NCI-H2196 treated with DMSO at 0.1 percent for 48 hours (cell line): ENCODE measurements around the gene PHACTR1.

Experiments used
- DNase-seq: peaks from one replicate; lab custom pipeline; 2025; ENCODE audit not compliant: unreplicated experiment; lab: John Stamatoyannopoulos, UW

The PHACTR1 gene

DNA sequence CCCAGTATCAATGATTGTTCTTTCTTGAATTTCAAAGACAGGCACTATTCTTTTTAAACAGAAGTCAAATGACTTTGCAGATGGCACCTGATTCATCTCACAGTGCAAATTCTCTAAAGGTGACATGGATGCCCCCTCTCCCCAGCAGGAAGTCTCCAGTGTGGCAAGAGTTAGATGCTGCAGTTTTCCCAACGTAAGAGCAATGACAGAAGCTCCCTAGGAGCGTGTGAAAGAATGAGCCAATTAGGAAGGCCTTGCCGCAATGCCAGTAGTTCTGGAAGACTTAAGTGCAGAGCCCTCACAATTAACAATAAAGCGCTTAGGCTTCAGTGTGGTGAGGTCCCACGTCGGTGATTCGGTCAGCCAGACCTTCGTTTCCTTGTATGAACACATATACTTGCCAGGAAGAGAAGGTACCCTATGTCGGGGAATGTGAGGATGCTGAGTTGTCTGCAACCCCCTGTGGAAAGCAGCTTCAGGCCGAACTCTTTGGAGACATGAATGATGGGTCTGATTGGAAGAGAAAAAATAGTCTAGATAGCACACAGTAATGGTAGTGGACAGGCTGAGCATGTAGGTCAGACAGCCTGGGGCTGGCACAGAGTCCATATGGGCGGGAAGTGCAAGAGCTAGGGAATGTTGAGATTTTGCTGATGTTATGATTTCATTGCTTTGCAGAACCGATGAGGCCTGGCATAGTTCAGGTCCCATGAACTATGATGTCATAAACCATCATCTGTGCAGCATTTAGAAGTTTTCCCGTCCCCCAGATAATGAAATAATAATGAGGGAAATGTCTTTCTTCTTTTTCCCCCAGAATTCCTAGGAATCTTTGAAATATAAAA lies 132.6 kb downstream of the PHACTR1 start:
- no peak for DNase-seq

DNA sequence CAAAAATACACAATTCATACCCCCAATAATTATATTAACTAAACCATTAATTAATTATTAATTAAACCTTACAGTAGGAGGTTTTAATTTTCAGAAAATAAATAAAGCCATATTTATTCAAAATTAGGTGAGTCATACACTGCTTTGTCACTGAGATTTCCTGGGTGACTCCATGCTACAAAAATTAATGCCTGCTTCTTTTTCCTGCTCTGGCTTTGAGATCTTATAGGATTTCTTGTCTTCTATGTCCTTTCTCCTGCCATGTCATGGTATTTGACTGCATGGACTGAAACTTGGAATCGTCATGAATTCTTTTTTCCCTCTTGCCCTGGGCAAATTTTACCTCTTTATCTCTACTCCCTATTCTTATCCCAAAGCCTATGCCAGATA lies 133.2 kb downstream of the PHACTR1 start:
- DNase-seq: no peak

DNA sequence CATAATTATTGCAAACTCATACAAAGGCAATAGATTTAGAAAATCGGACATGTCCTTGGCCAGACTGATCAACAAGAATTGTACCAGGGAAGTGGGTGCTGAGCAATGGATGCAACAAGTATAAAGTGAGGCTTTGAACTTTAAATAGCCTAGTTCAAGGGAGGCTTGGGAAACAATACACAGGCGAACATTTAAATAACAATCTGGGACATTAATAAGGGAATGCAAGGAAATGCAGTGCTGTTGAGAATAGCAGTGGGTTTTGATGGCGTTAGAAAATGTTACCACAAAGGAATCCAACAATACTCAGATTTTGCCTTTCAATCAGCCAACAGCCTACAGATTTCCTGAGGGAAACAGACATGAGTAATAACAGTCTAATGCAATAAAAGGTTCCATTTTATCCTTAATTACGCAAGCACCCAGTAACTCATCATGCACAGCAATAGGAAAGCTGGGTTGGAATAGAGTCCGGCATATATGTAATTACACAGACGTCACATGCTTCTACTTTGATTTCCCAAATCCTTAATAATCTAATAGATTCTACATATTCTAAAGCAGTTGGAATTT lies 134.6 kb downstream of the PHACTR1 start:
- DNase-seq: no peak

DNA sequence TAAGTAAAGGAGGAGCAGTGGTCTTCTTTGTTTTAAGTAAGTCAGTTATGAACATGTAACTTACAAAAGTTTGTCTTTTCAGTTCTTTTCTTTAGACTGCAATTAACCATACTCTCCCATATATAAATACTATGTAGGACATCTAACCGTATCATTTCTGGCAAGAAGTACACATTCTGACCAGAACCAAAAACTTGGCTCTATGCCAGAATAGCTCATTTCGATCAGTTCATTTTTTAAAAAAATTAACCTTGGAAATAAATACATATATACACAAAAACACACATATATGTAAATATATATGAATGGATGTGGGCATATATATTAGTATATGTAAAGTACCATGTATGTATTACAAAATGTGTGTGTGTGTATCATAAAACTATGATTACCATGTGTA lies 145.0 kb downstream of the PHACTR1 start:
- no peak for DNase-seq

DNA sequence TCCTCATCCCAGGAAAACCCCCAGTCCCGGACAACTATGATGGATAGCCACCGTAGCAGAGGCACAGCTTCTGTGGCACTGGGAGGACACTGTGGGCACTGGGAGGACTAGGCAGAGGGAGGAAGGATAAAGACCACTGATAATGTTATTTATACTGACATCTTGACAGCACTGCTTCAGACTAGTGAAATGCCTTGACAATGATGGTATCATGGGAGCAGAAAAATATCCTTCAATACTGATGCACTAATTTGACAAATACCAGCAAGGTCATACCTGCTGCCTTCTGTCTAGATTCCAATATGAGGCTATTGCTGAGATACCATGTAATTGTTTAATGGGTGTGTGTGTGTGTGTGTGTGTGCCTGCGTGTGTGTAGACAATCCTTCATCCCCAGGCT lies 148.6 kb downstream of the PHACTR1 start:
- no peak for DNase-seq

DNA sequence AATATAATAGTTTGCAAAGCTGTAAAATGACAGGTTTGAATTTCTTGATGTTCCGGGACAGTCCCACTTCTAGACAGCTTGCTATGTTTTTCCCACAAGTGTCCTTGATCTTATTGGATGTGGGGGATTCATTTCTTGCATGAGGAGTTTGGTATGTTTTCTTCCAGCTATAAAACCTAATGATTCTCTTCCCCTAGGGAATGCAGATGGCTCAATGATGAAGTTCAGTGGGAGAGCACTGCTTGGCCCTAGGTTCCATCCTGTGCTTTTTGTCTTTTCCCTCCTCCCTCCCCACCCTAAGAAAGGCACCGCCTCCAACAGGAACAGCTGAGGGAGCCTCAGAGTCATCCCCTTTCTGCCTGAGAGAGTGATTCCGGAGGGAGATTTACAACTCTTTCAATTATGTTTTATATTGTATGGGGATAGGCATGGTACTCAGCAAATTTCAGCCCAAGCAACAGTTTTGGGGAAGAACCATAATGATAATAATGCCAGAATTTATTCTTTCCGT lies 149.2 kb downstream of the PHACTR1 start:
- DNase-seq: no peak

DNA sequence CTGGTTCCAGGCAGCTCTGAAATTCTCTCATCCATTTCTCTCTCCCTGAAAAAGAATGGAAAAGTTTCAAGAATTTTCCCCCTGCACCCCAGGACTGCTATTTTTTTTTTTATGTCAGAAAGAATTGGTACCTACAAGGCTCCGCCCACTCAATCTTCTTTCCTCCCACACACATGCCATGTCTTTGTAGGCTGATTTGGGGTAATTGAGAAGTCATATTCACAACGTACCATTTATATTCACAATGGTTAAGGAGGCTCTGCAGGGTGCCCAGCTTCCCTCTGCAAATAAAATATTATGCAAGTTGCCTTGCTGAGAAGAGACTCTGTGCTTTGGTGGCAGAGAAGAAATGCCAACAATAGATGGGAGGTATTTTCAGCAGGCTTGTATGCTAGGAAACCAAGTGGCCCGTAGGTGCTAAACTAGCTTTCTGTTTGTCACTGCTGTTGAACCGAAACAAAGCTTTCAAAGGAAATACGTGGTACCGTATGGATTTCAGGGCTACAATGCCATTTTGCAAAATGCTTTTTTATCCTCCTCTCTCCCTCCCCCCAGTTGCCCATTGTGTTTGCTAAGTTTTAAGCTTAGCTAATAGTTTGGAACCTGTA lies 150.0 kb downstream of the PHACTR1 start:
- no peak for DNase-seq

DNA sequence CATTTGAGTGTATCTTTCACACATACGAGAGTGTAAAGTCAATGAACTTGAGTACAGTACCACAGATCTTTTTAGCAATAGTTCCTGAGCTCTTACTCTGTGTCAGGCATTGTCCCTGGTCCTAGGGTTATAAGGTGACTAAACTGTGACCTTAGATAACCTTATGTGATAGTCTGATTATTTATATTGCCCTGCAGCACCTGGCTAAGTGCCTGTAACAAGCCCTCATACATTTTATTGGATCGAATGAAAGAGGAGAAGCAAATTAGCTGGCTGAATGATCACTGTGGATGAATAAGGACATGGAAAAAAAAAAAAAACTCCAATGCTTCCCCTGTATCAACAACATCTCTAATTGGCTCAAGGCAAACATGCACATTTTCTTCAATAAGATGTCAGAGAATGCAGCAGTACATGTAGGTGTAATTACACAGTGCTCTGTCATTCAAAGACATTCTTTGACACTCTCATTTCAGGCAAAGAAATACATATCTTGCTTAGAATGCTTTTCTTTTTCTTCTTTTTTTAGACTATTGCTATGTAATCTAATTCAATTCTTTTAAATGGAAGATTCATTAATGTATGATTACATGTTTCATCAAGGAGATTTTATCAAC lies 153.4 kb downstream of the PHACTR1 start:
- no peak for DNase-seq

DNA sequence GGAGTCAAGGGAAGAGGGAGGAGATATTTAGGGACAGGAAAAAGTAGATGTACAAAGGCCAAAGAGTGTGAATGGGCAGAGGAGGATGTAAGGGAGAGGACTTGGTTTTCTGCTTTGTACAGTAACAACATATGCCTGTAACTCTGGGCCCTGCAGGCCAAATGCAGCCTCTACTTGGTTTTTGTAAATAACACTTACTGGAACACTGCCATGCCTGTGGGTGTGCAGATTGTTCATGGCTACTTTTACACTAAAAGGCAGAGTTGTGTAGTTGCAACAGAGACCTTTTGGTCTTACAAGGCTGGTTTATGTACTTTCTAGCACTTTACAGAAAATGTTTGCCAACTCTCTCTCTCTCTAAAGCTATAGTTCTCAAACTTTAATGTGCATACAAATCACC lies 157.1 kb downstream of the PHACTR1 start:
- DNase-seq: no peak

DNA sequence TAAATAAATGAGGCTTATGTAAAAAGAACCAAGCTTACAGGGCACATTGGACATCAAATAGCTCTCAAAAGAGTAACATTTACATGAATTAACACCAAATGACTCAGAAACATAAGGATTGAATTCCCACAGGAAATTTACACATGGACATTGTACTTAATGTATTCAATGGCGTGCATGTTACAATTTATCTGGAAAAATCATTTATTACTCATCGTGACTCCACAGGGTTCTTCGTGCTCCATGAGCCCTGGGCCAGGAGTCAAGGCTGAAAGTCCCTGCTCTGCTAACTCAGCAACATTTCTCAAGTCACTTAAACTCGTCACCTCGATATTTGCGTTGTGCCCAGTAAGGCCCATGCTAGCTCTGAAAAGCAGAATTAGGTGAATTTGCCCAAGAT lies 158.5 kb downstream of the PHACTR1 start:
- no peak for DNase-seq

DNA sequence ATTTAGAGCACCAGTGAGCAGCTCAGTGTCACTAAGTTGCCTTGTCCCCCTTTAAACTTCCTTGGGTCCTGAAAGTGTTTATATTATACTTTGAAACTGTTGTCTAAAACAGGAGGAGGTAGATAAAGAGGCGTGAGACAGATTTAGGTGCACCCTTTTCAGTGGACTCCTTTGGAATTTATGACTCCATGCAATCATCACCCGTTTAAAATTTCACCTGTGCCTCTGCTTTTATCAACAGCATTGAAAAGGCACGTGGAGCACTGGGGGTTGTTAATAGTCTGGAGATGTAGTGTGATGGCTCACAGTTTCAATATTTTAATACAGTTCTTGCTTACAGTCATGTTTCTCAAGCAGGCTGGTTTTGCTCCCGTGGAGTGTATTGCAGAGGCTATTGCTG lies 162.2 kb downstream of the PHACTR1 start:
- no peak for DNase-seq

DNA sequence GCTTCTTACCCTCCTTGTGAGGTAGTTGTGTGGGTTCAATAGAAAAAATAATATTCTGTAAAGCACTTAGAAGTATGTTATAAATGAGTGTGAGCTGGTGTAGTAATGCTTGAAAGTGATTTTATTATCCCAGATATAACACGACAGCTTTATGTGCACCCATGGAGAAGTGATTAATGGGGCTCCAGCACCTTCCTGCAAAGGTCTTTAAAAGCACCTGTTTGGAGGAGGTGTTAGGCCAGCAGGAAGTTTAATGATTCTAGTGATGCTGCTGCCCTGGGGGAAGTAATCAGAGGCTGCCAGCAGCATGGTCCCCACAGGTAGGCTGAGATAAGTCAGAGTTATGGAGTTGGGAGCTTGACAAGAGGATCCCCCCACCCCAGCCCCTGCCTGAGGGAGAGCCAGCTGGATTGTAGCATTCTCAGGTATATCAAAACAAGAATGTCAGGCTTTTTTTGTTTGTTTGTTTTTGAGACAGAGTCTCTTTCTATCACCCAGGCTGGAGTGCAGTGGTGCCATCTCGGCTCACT lies 166.3 kb downstream of the PHACTR1 start:
- DNase-seq: no peak

DNA sequence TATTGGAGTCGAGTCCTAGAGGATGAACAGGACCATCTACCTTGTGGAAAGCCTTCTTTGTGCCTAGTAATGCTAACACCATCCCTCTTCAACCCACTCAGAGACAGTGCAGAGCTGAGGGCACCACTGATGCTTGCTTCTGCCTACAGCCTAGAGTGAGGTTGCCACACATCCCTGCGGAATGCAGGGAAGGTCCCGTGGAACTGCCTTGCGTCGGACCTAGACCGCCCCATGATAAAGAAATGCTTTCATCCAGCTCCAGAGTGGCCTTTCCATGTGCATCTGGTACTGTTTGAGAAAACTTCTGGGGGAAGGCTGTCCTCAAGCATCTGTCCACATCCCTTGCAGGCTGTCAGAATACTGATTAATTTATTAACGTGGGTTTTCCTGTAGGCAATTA lies 168.4 kb downstream of the PHACTR1 start:
- no peak for DNase-seq

DNA sequence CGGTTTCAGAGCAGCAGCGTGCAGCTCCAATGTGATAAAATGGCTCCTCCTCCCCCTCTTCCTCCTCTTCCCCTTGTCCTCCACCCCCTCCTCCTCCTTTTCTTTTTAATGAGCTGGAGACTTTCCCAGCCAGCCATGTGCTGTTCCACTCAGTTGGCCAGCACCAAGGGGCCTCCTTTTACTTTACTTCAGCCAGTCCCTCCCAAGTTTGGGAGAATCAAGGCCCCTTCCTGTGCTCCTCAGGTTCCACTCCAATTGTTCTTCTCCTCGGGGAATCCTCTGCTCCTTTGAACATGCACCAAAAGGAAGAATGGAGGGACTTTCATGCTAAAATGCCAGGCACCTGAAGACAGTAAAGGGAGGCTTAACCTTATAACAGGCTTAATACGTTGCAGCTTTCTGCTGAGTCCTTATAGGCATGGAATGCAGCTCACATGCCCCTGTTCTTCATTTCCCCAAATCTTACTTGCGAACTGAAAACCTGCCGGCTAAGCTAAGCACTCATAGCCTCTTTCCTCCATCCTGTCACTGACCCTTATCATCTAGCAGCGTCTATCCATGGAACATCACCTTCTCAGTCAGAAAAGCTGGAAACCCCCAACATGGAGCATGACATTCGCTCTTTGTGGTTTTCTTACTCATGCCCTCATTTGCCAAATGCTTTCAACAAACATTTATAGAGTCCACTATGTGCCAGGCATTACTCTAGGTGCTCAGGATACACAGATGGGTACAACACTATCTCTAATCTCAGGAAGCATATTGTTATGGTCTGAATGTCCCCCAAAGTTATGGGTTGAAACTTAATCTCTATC lies 170.6 kb downstream of the PHACTR1 start:
- DNase-seq: no peak

DNA sequence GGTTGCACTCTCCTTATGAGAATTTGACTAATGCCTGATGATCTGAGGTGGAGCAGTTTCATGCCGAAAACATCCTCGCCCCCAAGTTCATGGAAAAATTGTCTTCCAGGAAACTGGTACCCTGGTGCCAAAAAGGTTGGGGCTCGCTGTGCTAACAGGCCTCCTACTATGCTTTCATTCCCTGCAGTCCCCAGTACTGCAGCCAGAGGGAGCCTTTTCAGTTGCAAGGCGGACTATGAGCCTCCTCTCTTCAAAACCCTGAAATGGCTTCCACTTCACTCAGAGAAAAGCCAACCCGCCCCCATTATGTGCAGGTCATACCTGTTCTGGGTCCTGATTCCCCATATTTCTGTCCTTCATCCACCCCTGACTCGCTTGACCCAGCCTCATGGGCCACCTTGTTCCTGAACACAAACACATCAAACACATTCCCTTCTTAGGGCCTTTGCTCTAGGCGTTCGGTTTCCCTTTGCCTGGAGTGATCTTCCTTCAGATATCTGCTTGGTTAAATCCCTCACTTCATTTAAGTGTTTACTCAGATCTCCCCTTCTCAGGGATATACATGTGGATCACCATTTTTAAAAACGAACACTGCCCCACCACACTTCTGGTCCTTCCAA lies 173.7 kb downstream of the PHACTR1 start:
- no peak for DNase-seq

DNA sequence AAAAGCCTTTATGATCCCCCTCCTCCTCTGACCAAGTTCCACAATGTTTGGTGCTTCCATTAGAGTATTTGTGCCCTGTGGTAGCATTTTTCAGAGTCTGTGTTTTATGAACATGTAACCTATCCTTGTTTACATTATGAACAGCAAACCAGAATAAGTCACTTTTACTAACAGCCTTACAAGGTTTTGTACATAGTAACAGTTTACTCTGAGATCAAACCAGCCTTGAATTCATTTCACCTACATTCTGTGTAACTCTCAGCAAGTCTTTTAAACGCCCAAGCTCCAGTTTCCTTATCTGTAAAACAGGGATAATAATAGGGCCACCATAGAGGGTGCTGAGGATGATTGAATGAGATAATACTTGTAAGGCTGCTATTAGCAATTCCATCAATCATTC lies 175.0 kb downstream of the PHACTR1 start:
- DNase-seq: no peak

DNA sequence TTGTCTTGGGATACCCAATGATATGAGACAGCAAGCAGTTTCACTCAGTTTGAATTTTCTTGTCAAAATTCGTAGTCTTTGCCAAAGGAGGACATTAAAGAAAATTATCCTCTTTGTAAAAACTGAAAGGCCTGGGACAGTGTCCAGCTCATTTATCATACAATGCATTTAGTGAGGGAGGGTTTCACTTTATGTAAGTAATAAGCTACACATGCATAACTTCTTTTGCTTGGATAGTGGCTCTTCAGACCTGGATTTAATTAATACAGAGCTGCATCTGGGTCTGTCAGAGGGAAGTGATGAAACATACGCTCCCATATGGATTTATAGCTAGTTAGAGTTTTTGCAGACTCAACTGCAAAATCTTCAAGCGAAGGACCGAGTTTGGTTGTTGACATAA lies 175.6 kb downstream of the PHACTR1 start:
- no peak for DNase-seq

DNA sequence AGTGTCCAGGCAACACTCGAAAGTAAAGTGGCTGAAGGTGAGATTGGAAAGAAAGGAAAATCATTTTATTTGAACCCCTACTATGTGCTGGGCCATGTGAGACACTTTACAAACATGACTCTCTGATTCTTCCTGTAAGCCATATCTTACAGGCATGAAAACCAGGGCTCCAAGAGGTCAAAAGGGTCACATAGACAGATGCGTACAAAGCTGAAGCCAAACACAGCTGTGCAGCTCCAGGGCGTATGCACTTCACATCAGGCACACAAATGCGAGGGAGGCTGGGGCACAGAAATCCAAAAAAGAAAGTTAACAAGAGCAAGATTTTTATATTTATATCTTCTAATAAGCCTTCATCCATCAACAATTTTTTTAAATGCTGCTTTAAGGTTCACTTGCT lies 176.5 kb downstream of the PHACTR1 start:
- DNase-seq: no peak

DNA sequence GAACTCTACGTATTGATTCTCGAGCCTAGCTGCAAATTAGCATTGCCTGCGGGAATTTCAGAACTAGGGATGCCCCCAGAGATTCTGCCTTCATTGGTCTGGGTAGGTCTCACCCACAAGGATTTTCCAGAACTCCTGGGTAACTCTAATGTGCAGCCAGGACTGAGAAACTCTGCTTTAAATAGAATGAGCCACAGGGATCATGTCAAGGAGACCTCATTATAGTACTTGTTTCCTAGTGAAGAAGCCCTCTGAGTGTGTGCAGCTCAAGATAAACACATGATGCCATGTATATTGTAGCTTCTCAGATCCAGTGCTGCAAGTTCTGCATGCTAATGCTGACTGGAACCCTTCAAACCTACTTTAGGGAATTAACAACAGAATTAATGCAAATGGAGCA lies 179.2 kb downstream of the PHACTR1 start:
- DNase-seq: no peak

DNA sequence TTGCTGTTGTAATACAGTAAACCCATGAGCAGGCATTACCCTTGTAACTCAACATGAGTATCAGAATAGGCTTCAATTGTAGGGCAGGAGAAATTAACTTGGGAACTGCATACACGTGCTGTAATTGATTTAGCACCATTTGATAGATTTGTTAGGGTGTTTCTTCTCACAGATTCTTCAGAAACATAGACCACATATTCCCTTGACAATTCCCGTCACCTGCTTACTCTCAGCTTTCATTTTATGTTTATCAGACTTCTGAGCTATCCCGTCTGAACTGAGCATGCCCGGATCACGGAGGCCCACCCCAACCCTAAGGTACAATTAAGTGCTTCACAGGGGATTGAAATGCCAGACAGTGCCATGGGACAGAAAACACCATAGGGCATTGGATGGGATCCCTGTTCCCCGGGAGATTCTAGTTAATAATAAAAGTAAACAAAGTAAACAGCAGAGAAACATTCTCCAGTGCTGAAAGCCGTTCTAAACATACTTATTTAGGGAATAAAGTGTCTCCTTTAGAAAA lies 179.7 kb downstream of the PHACTR1 start:
- DNase-seq: no peak
